Measurements from ENCODE around the gene PLEKHN1.
A peak's percentile ranks its signal among the peaks of the same experiment; 100 is the strongest.
"Not testable (repeated sequence)": the region's sequence is repeated elsewhere in the genome, so short reads cannot be mapped to it uniquely, and the experiment has no call there.

Gene PLEKHN1

DNA sequence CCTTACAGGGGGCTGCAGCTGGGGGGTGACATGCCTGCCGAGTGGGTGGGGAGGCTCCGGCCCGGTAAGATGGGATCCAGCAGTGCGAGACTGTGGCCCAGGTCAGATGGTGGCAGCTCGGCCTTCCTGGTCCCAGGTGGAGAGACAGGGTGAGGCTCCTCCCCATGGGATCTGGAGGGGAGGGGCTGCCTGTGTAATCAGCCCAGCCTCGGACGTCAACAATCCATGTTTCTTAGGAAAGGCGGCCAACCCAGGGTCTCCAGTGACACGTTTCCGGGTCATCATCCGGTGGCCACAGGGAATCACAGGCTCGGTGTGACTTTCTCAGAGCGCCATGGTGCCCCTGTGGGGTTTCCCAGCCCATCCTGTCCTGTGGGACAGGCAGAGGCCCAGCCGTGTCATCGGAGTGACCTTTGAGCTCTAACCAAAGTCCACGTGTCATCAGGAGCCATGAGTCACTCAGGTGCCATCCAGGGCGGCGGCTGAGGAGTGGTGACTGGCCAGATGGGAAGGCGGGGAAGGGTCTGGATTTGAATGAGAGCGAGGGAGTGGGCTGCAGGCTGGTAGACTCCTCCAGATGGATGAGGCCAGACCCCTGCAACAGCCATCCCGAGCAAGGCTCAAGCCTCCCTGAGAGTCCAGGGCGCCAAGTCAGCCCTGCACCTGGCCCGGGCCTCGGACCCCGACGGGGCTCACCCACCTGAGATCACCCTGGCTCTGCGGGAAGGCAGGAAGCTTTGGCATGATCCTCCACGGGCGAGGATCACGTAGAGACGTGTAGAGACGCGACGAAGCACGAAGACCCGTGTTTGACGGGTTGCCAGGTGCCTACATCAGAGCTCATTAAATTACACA, 40.2 kb downstream of the PLEKHN1 start:
- CTCF ChIA-PET = interaction anchor here (1.2 to 2.5 kb wide), 3 partner anchors 13 to 56 kb away, joined by 4 to 7 read pairs (median 6); no protein-coding TSS in a partner anchor
- POLR2A ChIA-PET = no interaction called here
- DNase-seq (ENCODE audit: extremely low spot score) = no peak
- no peak for TF ChIP-seq CTCF (IDR thresholded peaks at IDR 0.05; ENCODE audit: control extremely low read depth, extremely low read depth, low read depth, missing control alignments)

DNA sequence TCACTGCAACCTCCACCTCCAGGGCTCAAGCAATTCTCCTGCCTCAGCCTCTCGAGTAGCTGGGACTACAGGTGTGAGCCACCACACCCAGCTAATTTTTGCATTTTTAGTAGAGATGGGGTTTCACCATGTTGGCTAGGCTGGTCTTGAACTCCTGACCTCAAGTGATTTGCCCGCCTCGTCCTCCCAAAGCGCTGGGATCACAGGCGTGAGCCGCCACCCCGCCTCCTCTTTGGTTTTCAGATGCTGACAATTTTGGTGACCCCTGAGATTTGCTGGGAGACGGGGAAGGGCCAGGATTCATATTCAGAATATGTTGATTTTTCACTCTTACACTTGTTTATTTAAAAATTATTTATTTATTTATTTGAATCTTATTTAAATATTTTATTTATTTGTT, 43.8 kb downstream of the PLEKHN1 start:
- POLR2A ChIA-PET; DNase-seq (ENCODE audit: extremely low spot score): not testable (repeated sequence)
- CTCF ChIA-PET = interaction anchor here (0.6 to 1.4 kb wide), 3 partner anchors 8 to 26 kb away, joined by 3 to 8 read pairs (median 3); no protein-coding TSS in a partner anchor

DNA sequence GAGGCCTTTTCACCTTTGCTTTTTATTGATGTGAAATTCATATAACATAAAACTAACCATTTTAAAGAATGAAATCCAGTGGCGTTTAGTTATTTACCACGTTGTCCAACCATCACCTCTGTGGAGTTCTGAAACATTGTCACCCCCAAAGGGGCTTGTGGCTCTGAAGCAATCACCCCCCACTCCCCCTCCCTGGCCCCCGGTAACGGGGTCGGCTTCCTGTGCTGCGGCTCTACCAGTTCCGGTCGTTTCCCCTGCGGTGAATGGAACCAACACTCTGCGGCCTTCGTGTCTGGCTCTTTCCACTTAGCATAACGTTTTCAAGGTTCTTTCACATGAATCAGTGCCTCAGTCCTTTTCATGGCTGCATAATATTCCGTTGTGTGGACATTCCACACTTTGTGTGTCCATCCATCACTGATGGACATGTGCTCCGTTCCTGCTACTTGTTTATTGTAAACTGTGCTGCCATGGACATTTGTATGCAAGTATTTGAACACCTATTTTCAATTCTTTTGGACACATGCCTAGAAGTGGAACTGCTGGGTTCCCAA, 45.2 kb downstream of the PLEKHN1 start:
- DNase-seq (ENCODE audit: extremely low spot score) = no peak
- ChIA-PET POLR2A (no interaction called here), CTCF (interaction anchor here (1.4 kb wide), 1 partner anchor 9 kb away, joined by 8 read pairs; no protein-coding TSS in a partner anchor)
- TF ChIP-seq CTCF (IDR thresholded peaks at IDR 0.05; ENCODE audit: control extremely low read depth, extremely low read depth, low read depth, missing control alignments) = no peak

GRCh38 chr1:1012736-1013104, 46.4 kb downstream of the PLEKHN1 start:
- POLR2A ChIA-PET; DNase-seq (ENCODE audit: extremely low spot score): not testable (repeated sequence)
- CTCF ChIA-PET = interaction anchor here (1.0 to 3.1 kb wide), 3 partner anchors 11 to 31 kb away, joined by 3 to 22 read pairs (median 7); partner anchors contain the start of gene PERM1

GRCh38 chr1:1013105-1013921, 47.0 kb downstream of the PLEKHN1 start, which contains the start of gene ISG15:
TSS of gene ISG15 (plus strand) at chr1:1013497. CDS start at chr1:1013574, 77 bp downstream.
- TF ChIP-seq CTCF (IDR thresholded peaks at IDR 0.05; ENCODE audit: control extremely low read depth, extremely low read depth, low read depth, missing control alignments) = no peak
- POLR2A ChIA-PET = interaction anchor here (0.5 to 1.5 kb wide), 2 partner anchors 11 to 49 kb away, joined by 3 read pairs; no protein-coding TSS in a partner anchor
- DNase-seq (ENCODE audit: extremely low spot score) = peak; percentile 83
- CTCF ChIA-PET = interaction anchor here (0.9 to 3.1 kb wide), 12 partner anchors 9 to 279 kb away, joined by 3 to 22 read pairs (median 4); partner anchors contain the start of gene PERM1

DNA sequence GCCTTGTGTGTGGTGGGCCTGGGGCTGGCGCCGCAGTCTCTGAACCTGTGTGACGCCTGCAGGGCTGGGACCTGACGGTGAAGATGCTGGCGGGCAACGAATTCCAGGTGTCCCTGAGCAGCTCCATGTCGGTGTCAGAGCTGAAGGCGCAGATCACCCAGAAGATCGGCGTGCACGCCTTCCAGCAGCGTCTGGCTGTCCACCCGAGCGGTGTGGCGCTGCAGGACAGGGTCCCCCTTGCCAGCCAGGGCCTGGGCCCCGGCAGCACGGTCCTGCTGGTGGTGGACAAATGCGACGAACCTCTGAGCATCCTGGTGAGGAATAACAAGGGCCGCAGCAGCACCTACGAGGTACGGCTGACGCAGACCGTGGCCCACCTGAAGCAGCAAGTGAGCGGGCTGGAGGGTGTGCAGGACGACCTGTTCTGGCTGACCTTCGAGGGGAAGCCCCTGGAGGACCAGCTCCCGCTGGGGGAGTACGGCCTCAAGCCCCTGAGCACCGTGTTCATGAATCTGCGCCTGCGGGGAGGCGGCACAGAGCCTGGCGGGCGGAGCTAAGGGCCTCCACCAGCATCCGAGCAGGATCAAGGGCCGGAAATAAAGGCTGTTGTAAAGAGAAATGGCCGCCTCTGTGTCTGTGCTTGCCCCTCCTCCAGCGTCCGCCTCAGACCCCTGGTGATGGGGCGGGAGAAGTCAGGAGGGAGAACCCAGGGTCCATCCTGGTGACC, 47.8 kb downstream of the PLEKHN1 start:
- TF ChIP-seq CTCF (IDR thresholded peaks at IDR 0.05; ENCODE audit: control extremely low read depth, extremely low read depth, low read depth, missing control alignments) = no peak
- POLR2A ChIA-PET = interaction anchor here (0.5 to 1.5 kb wide), 2 partner anchors 10 to 48 kb away, joined by 3 read pairs; no protein-coding TSS in a partner anchor
- CTCF ChIA-PET = interaction anchor here (0.9 to 3.1 kb wide), 13 partner anchors 10 to 278 kb away, joined by 3 to 22 read pairs (median 4); partner anchors contain the start of gene PERM1
- no peak for DNase-seq (ENCODE audit: extremely low spot score)

Data from GM10248 (cell line).